BLaER1 (cell line): ENCODE results near the gene MAML3.

Experiments used
- H3K27ac ChIP-seq: shearing (Covaris generic); formaldehyde crosslinking; 2 replicates; pipeline ENCODE4 v1.8.1; 2022
- H3K27me3 ChIP-seq: shearing (Covaris generic); formaldehyde crosslinking; 2 replicates; pipeline ENCODE4 v1.8.1; 2022
- H3K36me3 ChIP-seq: shearing (Covaris generic); formaldehyde crosslinking; 2 replicates; pipeline ENCODE4 v1.8.1; 2022
- H3K4me1 ChIP-seq: shearing (Covaris generic); formaldehyde crosslinking; 2 replicates; pipeline ENCODE4 v1.8.1; 2022
- H3K4me2 ChIP-seq: shearing (Covaris generic); formaldehyde crosslinking; 2 replicates; pipeline ENCODE4 v1.8.1; 2022
- H3K4me3 ChIP-seq: shearing (Covaris generic); formaldehyde crosslinking; 2 replicates; pipeline ENCODE4 v1.8.1; 2022
- H3K9ac ChIP-seq: shearing (Covaris generic); formaldehyde crosslinking; 2 replicates; pipeline ENCODE4 v1.8.1; 2022
- H3K9me3 ChIP-seq: shearing (Covaris generic); formaldehyde crosslinking; 2 replicates; pipeline ENCODE4 v1.8.1; 2022
- H4K20me1 ChIP-seq: shearing (Covaris generic); formaldehyde crosslinking; 2 replicates; pipeline ENCODE4 v1.8.1; 2022
- Cebpa-rat ChIP-seq: shearing (Covaris generic); IDR thresholded peaks from 2 replicates; pipeline ENCODE4 v1.8.1; 2022

MAML3 gene

DNA sequence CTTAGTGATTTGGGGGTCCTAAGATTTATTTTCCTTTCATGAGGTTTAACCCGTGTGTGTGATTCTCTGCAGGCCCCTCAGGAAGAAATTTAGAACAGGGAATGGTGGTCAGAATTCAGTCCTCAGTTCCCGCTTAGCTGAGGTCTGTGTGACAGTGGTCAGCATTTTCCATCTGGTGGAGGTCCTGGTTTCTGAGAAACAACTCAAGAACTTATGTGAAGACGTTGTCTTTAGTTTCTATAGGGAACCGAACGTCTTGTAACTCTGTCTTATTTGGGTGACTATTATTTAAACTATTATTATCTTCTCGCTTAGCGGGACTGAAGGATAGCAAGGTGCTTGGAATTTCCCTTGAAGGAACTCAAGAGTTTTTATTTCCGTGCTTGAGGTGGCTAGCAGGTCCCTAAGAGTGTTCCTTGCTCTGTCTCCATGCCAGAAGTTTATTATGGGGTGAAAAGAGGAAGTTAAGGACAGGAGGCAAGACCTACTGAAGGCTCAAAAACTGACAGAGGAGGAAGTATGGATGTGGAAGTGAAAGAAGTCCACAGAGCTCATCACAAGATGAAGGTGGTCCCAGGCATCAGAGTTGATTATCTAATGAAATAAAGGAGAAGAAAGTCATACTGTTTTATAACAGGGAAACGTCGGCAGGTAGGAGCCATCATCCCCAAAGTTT is 479.0 kb downstream of the MAML3 start:
- no peak for TF ChIP-seq Cebpa-rat
- Histone ChIP-seq H3K4me2 (peak overlapping the region; percentile 20; the same call in 1 of the 2 replicates), H3K27me3 (no peaks in the 10 kb centered on the region), H3K4me1 (peaks cover 11% of the 10 kb centered on the region), H3K27ac (no peak overlapping the region), H4K20me1 (no peaks in the 10 kb centered on the region), H3K9me3 (no peaks in the 10 kb centered on the region), H3K4me3 (no peak overlapping the region), H3K36me3 (0 out of 2 replicates have a peak, but pooled peaks cover 10% of the 10 kb centered on the region), H3K9ac (no peak overlapping the region)

- H3K36me3 ChIP-seq, result no peaks in the 10 kb centered on the region
- H3K27me3 ChIP-seq, result no peaks in the 10 kb centered on the region
- H3K4me3 ChIP-seq, result no peak overlapping the region
- peaks cover 11% of the 10 kb centered on the region for H3K4me1 ChIP-seq
- H3K9ac ChIP-seq, result no peak overlapping the region
- TF ChIP-seq Cebpa-rat, result no peak
- H4K20me1 ChIP-seq, result no peaks in the 10 kb centered on the region
- H3K9me3 ChIP-seq, result no peaks in the 10 kb centered on the region
- H3K4me2 ChIP-seq, result no peak overlapping the region
- no peak overlapping the region for H3K27ac ChIP-seq
These were observed 481.3 kb downstream of the MAML3 start for GRCh38 chr4:139672732-139673131.

- TF ChIP-seq Cebpa-rat, result no peak
- Histone ChIP-seq H3K4me3 (no peak overlapping the region), H3K9ac (no peak overlapping the region), H4K20me1 (no peaks in the 10 kb centered on the region), H3K27me3 (no peaks in the 10 kb centered on the region), H3K27ac (no peak overlapping the region), H3K4me2 (no peak overlapping the region), H3K4me1 (peaks cover 11% of the 10 kb centered on the region), H3K36me3 (no peaks in the 10 kb centered on the region), H3K9me3 (no peaks in the 10 kb centered on the region)
These were observed 481.8 kb downstream of the MAML3 start for GRCh38 chr4:139672215-139672614.

DNA sequence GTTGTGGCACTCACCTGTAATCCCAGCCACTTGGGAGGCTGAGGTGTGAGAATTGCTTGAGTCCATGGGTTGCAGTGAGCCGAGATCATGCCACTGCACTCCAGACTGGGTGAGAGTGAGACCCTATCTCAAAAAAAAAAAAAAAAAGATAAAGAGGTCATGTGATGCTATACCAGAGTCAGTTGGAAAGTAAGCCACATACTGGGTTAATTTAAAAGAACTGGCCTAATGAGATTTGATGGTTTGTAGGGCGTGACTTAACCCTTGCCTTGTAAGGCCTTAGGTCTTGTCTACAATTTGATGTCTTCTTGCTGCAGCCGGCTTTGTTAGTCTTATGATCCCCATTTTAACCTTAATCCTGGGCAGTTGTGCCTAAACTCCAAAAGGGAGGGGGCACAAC is 483.2 kb downstream of the MAML3 start:
- H3K9me3 ChIP-seq, result no peaks in the 10 kb centered on the region
- no peak overlapping the region for H3K4me2 ChIP-seq
- no peak overlapping the region for H3K9ac ChIP-seq
- H3K4me3 ChIP-seq, result no peak overlapping the region
- no peaks in the 10 kb centered on the region for H3K36me3 ChIP-seq
- H3K27ac ChIP-seq, result no peak overlapping the region
- no peak for TF ChIP-seq Cebpa-rat
- peaks cover 5% of the 10 kb centered on the region; the same call in 1 of the 2 replicates for H3K27me3 ChIP-seq
- H4K20me1 ChIP-seq, result no peaks in the 10 kb centered on the region
- H3K4me1 ChIP-seq, result peaks cover 11% of the 10 kb centered on the region

DNA sequence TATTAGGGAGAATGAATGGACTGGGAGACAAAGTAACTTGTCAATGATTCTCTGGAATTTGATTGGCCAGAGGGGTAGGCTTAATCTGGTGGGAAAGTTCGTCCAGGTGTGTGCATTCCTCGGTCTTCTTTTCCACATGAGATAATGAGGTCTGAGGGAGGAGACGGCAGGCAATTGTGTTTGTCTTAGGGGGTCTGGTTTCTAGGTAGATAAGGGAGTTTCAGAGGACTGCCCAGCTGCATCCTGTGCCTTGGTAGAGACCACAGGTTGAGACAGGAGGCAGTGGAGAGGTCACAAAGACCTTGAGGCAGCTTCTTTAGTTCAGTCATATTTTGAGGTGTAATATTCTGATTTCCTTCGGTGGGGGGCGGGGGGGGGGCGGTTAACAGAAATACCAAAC is 484.1 kb downstream of the MAML3 start:
- no peak for TF ChIP-seq Cebpa-rat
- Histone ChIP-seq H3K27ac (no peak overlapping the region), H3K4me3 (no peak overlapping the region), H3K4me1 (peaks cover 10% of the 10 kb centered on the region; the same call in 1 of the 2 replicates), H3K36me3 (no peaks in the 10 kb centered on the region), H4K20me1 (no peaks in the 10 kb centered on the region), H3K9me3 (no peaks in the 10 kb centered on the region), H3K4me2 (no peak overlapping the region), H3K27me3 (peaks cover 12% of the 10 kb centered on the region; the same call in 1 of the 2 replicates), H3K9ac (no peak overlapping the region)

DNA sequence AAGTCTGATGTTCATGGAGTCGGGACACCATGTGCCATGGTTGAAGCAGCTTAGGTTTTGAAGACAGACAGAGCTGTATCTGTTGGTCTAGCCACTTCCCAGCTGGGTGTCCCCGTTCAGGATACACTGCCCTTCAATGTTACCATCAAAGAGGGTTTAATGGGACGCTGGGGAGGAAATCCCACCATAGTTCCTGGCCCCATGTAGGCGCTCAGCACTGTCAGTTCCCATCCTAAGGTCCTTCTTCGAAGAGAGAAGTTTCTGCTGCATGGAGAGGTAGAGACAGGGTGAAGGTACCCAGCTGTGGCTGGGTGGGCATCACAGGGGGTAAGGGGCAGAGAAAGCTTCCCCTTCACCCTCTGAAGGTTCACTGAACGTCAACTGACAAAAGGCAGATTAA is 484.6 kb downstream of the MAML3 start:
- H3K9ac ChIP-seq, result no peak overlapping the region
- H3K4me3 ChIP-seq, result no peak overlapping the region

DNA sequence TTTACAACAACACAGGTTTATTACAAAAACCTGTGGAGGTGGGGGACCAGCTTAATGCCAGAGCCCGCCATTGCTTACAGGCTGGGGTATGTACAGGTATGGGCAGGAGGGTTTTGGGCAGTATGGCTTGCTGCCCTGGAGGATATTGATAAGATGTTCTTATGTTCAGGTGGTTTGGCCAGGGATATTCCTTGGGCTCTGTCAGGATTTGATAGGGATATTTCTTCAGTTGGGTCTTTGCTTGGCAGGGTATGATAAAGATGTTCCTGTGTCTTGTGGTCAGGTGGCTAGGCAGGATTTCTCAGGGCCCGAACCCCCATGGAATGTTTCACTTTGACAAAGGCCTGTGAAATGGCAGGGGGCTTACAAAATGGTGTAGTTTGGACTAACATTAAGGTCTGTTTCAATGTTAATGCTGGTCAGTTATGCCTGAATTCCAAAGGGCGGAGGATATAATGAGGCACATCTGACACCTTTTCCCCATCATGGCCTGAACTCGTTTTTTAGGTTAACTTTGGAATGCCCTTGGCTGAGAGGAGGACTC is 485.3 kb downstream of the MAML3 start:
- H3K4me2 ChIP-seq, result no peak overlapping the region
- 0 out of 2 replicates have a peak, but pooled peaks cover 7% of the 10 kb centered on the region for H3K4me1 ChIP-seq

More for the DNA sequence above, 484.6 kb downstream of the MAML3 start:
- no peak for TF ChIP-seq Cebpa-rat
- H3K36me3 ChIP-seq, result no peaks in the 10 kb centered on the region
- no peak overlapping the region for H3K4me2 ChIP-seq
- no peak overlapping the region for H3K27ac ChIP-seq
- H4K20me1 ChIP-seq, result no peaks in the 10 kb centered on the region
- H3K9me3 ChIP-seq, result no peaks in the 10 kb centered on the region
- 0 out of 2 replicates have a peak, but pooled peaks cover 7% of the 10 kb centered on the region for H3K4me1 ChIP-seq
- H3K27me3 ChIP-seq, result peaks cover 12% of the 10 kb centered on the region; the same call in 1 of the 2 replicates

GRCh38 chr4:139668036-139668435 is 485.9 kb downstream of the MAML3 start:
- TF ChIP-seq Cebpa-rat, result no peak
- no peaks in the 10 kb centered on the region for H4K20me1 ChIP-seq
- H3K9me3 ChIP-seq, result no peaks in the 10 kb centered on the region
- H3K4me2 ChIP-seq, result no peak overlapping the region
- H3K4me1 ChIP-seq, result 0 out of 2 replicates have a peak, but pooled peaks cover 7% of the 10 kb centered on the region
- H3K4me3 ChIP-seq, result no peak overlapping the region
- H3K27me3 ChIP-seq, result peaks cover 12% of the 10 kb centered on the region; the same call in 1 of the 2 replicates
- no peaks in the 10 kb centered on the region for H3K36me3 ChIP-seq
- no peak overlapping the region for H3K9ac ChIP-seq
- H3K27ac ChIP-seq, result no peak overlapping the region

More for the DNA sequence above, 485.3 kb downstream of the MAML3 start:
- H3K27me3 ChIP-seq, result peaks cover 12% of the 10 kb centered on the region; the same call in 1 of the 2 replicates
- no peak for TF ChIP-seq Cebpa-rat
- no peaks in the 10 kb centered on the region for H3K36me3 ChIP-seq
- H3K4me3 ChIP-seq, result no peak overlapping the region
- no peaks in the 10 kb centered on the region for H4K20me1 ChIP-seq
- no peak overlapping the region for H3K9ac ChIP-seq
- H3K27ac ChIP-seq, result no peak overlapping the region
- H3K9me3 ChIP-seq, result no peaks in the 10 kb centered on the region
